Measurements from ENCODE around the gene ZNF511.

ZNF511 gene

DNA sequence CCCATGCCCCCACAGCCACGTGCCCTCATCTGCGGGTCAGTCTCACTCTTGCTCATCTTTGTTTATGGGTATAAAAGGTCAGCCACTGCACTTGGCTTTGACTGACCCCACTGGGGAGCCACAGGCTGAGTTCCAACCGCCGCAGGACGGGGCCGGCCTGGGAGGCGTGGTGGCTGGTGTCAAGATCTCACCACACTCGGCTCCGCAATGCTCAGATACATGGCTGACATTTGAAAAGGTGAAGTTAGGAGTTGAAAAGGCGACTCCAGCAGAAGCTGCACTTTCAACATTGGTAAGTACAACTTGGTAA lies 14.9 kb upstream of the ZNF511 start:
- DNase-seq, result no peak

DNA sequence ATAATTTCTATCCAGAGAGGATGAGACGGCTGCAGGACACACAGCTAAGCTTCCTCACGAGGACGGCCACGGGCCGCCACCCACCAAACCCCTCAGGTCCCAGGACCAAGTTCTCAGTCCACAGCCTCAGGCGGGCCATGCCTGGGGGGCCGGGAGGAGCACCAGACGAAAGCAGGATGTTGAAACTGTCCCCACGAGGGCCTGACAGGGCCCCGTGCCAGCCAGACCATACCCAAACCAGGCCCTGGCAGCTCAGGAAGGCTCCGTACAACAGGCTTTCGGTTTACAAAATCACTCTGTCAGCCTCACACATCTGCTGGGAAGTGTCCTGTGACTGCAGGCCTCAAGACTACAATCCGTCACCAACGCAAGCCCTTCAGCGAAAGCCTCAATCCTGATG lies 14.5 kb upstream of the ZNF511 start:
- no peak for DNase-seq

DNA sequence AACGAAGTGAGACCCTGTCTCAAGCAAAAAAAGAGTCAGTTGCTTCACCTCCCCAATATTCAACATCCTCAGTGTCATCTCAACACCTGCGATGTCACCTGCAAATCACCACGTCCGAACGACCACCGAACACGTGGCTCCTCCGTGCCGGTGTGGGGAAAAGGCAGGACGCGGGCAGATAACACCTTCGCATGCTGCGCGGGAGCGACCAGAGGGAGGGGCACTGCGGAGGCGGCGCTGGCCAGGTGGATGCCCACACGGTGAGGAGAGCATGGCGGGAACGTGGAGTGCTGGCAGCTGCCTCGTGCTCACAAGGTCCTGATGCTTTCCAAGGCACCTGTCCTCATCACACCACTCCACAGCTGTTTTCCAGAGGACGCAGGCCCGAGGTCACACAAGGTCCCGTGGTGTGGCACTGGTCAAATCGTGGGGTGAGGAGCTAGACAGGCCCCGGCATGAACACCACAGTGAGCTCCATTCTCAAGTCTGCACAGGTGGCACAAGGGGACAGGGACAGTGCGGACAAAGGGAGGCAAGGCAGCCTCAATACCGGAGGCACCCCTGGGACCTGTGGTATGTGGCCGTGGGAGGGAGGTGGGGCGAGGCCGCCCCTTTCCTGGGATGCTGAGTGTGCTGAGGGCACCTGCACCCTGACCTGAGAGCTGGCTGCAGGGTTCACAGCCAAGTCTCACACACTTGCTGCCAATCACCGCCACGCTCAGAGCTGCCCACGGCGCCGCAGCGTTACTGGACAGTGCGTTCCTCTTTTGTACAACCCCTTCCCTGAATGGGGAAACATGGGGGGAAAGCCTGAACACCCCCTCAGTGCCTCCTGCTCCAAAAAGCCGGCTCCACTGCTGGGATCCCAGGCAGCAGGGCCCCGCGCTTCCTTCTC lies 13.0 kb upstream of the ZNF511 start:
- DNase-seq, result no peak

GRCh38 chr10:133297504-133297903 lies 11.2 kb upstream of the ZNF511 start:
- no peak for DNase-seq

- DNase-seq, result no peak
Observed at GRCh38 chr10:133298466-133298865, 10.2 kb upstream of the ZNF511 start.

- DNase-seq, result no peak
Observed at GRCh38 chr10:133299224-133299623, 9.5 kb upstream of the ZNF511 start.

DNA sequence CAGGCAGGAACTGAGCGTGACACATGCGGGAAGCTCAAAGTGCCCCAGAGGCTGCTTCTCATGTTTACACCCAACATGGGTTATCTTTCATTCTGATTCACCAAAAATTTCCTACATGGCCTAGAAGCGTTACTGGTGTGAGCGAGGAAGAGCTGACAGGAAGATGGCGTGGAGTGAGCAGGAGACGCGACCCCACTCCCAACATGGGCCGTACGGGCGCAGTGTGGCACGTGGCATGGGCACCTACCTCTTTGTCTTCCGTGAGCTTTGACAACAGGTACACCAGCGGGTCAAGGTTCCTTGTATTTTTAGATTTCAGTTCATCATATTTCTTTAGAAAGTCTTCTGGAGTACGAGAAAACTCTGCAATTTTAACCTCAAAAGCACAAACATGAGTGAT lies 9.0 kb upstream of the ZNF511 start:
- DNase-seq, result no peak

DNA sequence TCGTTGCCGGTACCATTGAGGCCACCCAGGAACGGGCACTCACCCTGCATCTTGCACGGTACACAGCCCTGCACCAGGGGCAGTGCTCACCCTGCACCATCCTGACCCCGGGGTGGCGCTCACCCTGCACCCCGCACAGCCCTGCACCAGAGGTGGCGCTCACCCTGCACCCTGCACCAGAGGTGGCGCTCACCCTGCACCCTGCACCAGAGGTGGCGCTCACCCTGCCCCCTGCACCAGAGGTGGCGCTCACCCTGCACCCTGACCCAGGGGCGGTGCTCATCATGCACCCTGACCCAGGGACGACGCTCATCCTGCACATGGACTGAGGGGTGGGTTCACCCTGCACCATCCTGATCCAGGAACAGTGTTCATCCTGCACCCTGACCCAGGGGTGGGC lies 6.5 kb upstream of the ZNF511 start:
- no peak for DNase-seq

- no peak for DNase-seq
Observed at GRCh38 chr10:133303206-133303605, 5.5 kb upstream of the ZNF511 start.

DNA sequence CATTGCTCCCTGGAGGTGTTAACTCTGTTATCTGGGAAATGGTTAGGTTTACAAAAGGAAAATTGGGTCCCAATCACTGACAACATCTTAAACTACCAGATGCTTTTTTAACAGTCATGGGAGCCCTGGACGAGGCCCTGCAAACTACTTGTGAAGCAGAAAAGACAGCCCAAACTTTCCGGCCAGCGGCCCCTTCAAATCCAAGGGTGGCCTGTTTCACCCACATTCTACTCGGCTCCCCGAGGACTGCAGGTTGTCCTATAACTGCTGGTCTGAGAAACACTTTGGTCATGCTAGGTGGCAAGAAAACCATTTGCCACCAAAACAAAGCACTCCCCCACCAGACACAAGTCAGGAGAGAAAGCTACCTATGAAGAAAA lies 2.6 kb upstream of the ZNF511 start:
- no peak for DNase-seq

GRCh38 chr10:133306941-133307379 lies 1.8 kb upstream of the ZNF511 start:
- DNase-seq, result no peak

DNA sequence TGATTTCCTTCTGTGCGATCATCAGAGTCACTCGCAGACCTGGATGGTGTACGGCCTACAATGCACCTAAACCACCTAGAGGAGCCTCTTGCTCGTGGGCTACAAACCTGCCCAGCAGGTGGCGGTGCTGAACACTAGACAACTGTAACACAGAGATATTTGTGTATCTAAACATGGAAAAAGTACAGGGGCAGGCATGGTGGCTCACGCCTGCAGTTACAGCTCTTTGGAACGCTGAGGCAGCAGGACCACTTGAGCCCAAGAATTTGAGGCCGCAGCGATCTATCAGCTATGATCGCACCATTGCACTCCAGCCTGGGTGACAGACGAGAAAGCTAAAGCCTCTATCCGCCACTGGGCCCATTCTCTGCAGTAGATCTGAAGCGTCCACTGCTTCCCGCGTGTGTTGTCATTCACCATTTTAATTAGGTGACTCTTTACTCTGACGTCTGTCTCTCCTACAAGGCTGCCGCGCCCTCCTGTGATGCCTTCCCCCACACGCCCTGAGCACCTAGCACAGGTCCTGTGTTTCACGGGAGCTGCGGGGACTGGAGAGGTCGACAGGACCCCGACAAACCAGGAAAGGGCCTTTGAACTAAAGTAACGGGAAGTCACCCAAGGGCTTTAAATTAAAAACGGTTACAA lies 816 bp upstream of the ZNF511 start:
- DNase-seq, result peak; percentile 50 to 83

DNA sequence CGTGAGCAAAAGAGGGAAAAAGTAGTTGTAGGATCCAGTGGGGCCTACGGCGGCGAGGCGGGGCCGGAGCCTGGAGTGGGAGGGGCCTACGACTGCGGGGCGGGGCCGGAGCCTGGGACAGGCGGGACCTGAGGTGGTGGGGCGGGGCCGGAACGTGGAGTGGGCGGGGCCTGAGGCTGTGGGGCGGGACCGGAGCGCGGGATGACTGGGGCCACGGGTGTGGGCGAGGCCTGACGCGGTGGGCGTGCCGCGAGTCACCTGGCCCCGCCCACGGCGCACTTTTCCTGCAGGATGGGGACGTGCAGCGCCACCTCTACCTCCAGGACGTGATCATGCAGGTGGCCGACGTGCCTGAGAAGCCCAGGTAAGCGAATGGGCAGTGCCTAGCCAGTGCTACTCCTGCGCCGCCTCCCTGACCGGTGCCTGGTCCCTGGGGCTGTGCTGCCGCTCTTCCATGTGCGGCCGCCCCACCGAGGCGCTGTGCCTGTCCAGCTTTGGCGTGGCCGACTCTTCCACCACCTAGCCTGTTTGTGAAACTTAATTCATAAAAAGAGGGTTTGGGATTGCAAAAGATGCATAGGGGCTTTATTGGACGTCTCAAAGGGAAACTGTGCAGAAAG lies 496 bp downstream of the ZNF511 start:
- DNase-seq, result peak; percentile 60 to 71

DNA sequence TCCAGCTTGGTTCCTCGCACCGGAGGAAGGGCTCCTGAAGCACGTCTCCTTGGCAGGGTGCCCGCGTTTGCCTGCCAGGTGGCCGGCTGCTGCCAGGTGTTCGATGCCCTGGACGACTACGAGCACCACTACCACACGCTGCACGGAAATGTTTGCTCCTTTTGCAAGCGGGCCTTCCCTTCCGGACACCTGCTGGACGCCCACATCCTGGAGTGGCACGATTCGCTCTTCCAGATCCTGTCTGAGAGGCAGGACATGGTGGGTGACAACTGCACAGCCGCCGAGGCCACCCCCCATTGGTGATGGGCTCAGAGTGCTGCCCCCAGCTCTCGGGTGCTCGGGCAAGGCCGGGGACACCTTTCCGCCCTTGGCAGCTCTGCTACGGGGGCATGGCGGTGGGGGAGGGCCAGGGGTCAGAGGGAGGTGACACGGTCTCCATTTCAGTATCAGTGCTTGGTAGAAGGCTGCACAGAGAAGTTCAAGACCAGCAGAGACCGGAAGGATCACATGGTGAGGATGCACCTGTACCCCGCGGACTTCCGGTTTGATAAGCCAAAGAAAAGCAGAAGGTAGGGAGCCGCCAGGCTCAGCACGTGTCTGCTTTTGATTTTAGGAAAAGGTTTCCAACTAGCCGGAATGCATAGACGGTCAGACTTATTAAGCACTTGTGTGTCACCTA lies 1.1 kb downstream of the ZNF511 start:
- peak; percentile 78 to 81 for DNase-seq

- no peak for DNase-seq
Observed at GRCh38 chr10:133310399-133310755, 1.7 kb downstream of the ZNF511 start.

GRCh38 chr10:133310789-133311188 lies 2.1 kb downstream of the ZNF511 start:
- DNase-seq, result no peak

- no peak for DNase-seq
Observed at GRCh38 chr10:133311570-133311969, 2.9 kb downstream of the ZNF511 start.

- DNase-seq, result no peak
Observed at GRCh38 chr10:133312016-133312768, 3.5 kb downstream of the ZNF511 start.

DNA sequence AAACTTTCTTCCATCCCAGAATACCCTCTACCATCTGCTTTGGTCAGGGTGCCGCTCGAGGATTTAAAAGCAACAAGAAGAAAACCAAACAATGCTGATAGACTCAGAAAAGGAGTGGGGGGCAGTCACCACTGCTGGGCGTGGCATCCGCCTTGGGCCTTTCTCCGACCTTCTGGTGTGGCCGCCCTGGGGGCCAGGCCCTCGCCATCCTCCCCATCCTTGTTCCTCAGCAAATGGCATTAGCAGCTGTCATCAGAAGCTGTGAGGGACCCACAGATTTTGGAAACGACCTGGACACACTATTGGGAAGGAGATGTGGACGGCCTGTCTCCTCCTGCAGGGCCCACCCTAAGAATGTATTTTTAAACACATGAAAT lies 4.0 kb downstream of the ZNF511 start:
- DNase-seq, result no peak

GRCh38 chr10:133313192-133313591 lies 4.5 kb downstream of the ZNF511 start:
- no peak for DNase-seq

DNA sequence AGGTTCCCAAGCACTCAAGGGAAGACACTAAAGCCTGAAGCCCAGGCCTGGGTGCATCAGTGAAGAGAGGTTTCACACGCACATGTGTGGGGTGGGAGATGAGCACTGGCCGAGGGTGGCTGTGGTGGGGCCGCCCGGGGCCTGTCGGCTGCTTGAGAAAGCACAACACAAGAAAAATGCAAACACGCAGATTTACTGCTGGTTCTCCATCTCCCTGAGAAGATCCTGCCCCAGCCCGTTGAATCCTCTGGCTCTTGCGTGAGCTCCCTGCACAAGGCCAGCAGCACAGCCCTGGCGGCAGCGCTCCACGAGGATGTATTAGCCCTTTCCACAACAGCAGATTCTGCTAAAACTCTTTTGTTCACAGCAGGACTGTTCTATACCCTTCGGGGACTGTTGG lies 6.2 kb downstream of the ZNF511 start:
- no peak for DNase-seq

GRCh38 chr10:133315847-133316246 lies 7.1 kb downstream of the ZNF511 start:
- no peak for DNase-seq

- DNase-seq, result no peak
Observed at GRCh38 chr10:133316266-133316665, 7.6 kb downstream of the ZNF511 start.
